ENCODE results near the gene PRPF18.

- TF ChIP-seq CTCF (IDR thresholded peaks at IDR 0.05; ENCODE audit: insufficient read depth, low read depth, low read length), result no peak
- no peak for TF ChIP-seq EZH2 (IDR thresholded peaks at IDR 0.05; ENCODE audit: insufficient read depth, low read length)
These were observed 72.3 kb downstream of the PRPF18 start for GRCh38 chr10:13658871-13659685.

Data from astrocyte (in vitro differentiated cells and primary cell).